Osteocyte (in vitro differentiated cells): ENCODE measurements around the gene VANGL1. TPM values are rescaled to one million over a fixed set of nuclear protein-coding genes. Genes with fewer than 3 reads are reported as not detected.

Source experiments
- DNase-seq: peaks from one replicate; pipeline ENCODE4 v3.0.0; 2021; ENCODE audit warnings: mixed read lengths; ENCODE audit not compliant: unreplicated experiment; ENCODE audit errors: extremely low spot score
- H3K27ac Mint-ChIP-seq: one replicate; pipeline ENCODE4 v1.8.0; 2021; ENCODE audit warnings: mild to moderate bottlenecking, mixed read lengths; ENCODE audit not compliant: unreplicated experiment
- H3K27me3 Mint-ChIP-seq: one replicate; pipeline ENCODE4 v1.8.0; 2021; ENCODE audit warnings: mixed read lengths; ENCODE audit not compliant: unreplicated experiment
- H3K36me3 Mint-ChIP-seq: one replicate; pipeline ENCODE4 v1.8.0; 2021; ENCODE audit warnings: mixed read lengths; ENCODE audit not compliant: unreplicated experiment
- H3K4me1 Mint-ChIP-seq: one replicate; pipeline ENCODE4 v1.8.0; 2021; ENCODE audit warnings: mixed read lengths; ENCODE audit not compliant: unreplicated experiment
- H3K4me3 Mint-ChIP-seq: one replicate; pipeline ENCODE4 v1.8.0; 2021; ENCODE audit warnings: mild to moderate bottlenecking, moderate library complexity, mixed read lengths; ENCODE audit not compliant: unreplicated experiment
- H3K9me3 Mint-ChIP-seq: one replicate; pipeline ENCODE4 v1.8.0; 2021; ENCODE audit warnings: mixed read lengths; ENCODE audit not compliant: unreplicated experiment
- CTCF ChIP-seq: fragments of 200-600 bp; sonication (generic); IDR thresholded peaks from 2 replicates; pipeline ENCODE4 v1.5.0; 2021; ENCODE audit warnings: antibody characterized with exemption, mild to moderate bottlenecking, moderate library complexity
- total RNA-seq: library from RNA; stranded (reverse); gene quantifications from 2 replicates; pipeline ENCODE4 v1.2.1, GENCODE V29; 2021

VANGL1 gene
- total RNA-seq, 1 donor from 2014 or later: 16.2 TPM

DNA sequence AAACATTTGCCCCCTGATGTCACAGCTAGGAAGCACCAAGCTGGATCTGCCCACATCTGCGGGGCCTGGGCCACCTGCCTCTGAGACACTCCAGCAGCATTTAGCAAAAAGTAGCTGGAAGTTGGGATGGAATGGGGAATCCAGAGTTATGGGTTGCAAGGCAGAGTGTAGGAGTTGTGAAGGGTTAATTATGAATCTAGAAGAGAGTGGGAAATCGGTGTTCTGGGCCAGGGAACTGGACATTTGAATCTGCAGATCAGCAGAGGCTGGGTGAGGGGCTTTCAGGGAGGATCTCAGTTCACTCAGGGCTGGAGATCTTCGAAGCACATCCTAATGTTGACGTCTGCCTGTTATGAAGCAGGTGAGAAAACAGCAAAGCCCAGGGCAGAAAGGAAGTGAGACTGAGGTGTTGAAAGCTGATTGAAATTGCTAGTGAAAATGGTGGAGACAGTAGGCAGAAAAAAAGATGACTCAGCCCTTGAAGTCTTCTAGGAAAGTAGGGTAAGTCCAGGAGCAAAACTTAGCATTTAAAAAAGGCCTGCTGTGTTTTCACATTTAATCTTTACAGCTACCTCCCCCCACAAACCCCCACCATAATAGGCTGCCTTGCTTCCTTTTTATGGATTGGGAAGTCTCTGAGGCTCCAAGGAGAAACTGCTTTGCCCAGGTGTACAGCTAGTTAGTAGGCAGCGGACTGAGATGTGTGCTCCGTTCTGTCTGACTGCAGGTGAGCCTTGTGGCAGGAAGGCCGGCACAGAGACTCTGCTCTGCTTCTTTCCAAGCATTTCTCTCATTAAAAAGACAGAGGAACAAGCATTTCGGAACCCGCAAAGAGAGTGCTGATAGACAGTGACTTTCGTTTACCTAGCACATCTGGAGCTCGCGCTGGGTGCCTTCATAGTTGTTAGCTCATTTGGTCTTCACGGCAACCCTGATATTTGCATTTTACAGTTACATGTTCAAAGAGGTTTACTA lies 7.2 kb downstream of the VANGL1 start:
- DNase-seq: no peak
- Mint-ChIP-seq H3K4me3 (no peak overlapping the region), H3K27ac (peak overlapping the region; percentile 61), H3K27me3 (no peaks in the 10 kb centered on the region), H3K9me3 (no peaks in the 10 kb centered on the region), H3K36me3 (peaks cover 11% of the 10 kb centered on the region), H3K4me1 (peaks cover 22% of the 10 kb centered on the region)
- no peak for TF ChIP-seq CTCF

GRCh38 chr1:115649964-115650363 lies 8.2 kb downstream of the VANGL1 start:
- peak overlapping the region; percentile 54 for H3K4me3 Mint-ChIP-seq
- H3K4me1 Mint-ChIP-seq: peaks cover 31% of the 10 kb centered on the region
- H3K27me3 Mint-ChIP-seq: no peaks in the 10 kb centered on the region
- DNase-seq: no peak
- peaks cover 13% of the 10 kb centered on the region for H3K36me3 Mint-ChIP-seq
- TF ChIP-seq CTCF: no peak
- H3K9me3 Mint-ChIP-seq: no peaks in the 10 kb centered on the region
- H3K27ac Mint-ChIP-seq: peak overlapping the region; percentile 67

- Mint-ChIP-seq H3K9me3 (no peaks in the 10 kb centered on the region), H3K27ac (no peak overlapping the region), H3K4me3 (no peak overlapping the region), H3K4me1 (peaks cover 38% of the 10 kb centered on the region), H3K27me3 (no peaks in the 10 kb centered on the region), H3K36me3 (peaks cover 18% of the 10 kb centered on the region)
- DNase-seq: no peak
- no peak for TF ChIP-seq CTCF
Observed at GRCh38 chr1:115650961-115651360, 9.2 kb downstream of the VANGL1 start.

DNA sequence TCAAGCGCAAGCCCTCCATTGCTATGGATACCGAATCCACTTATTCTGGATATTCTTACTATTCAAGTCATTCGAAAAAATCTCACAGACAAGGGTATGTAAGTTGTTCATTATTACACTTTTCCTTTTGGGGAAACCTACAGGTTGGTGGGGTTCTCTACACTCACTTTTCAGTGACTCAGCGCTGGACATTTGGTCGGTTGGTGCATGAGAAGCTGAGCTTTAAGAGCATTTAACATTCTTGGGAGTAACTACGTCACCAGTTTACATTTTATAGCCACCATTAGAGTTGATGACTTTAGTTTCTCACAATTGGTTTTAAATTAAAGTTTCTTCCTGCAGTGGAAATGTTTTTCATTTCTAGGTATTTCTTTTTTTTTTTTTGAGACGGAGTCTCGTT lies 9.6 kb downstream of the VANGL1 start:
- no peaks in the 10 kb centered on the region for H3K27me3 Mint-ChIP-seq
- no peak for TF ChIP-seq CTCF
- no peaks in the 10 kb centered on the region for H3K9me3 Mint-ChIP-seq
- H3K27ac Mint-ChIP-seq: no peak overlapping the region
- H3K4me1 Mint-ChIP-seq: peaks cover 38% of the 10 kb centered on the region
- H3K4me3 Mint-ChIP-seq: no peak overlapping the region
- DNase-seq: no peak
- peaks cover 18% of the 10 kb centered on the region for H3K36me3 Mint-ChIP-seq

GRCh38 chr1:115652236-115652788 lies 10.5 kb downstream of the VANGL1 start:
- H3K9me3 Mint-ChIP-seq: no peaks in the 10 kb centered on the region
- no peak overlapping the region for H3K27ac Mint-ChIP-seq
- no peak overlapping the region for H3K4me3 Mint-ChIP-seq
- H3K27me3 Mint-ChIP-seq: no peaks in the 10 kb centered on the region
- H3K36me3 Mint-ChIP-seq: peaks cover 18% of the 10 kb centered on the region
- no peak for TF ChIP-seq CTCF
- peaks cover 43% of the 10 kb centered on the region for H3K4me1 Mint-ChIP-seq
- DNase-seq: no peak
